ENCODE results near the gene FAAH. TPM values are rescaled to one million over a fixed set of nuclear protein-coding genes. Genes with fewer than 3 reads are reported as not detected.

The FAAH gene
- total RNA-seq, 1 experiment from 2014 or later: 0.35 TPM

DNA sequence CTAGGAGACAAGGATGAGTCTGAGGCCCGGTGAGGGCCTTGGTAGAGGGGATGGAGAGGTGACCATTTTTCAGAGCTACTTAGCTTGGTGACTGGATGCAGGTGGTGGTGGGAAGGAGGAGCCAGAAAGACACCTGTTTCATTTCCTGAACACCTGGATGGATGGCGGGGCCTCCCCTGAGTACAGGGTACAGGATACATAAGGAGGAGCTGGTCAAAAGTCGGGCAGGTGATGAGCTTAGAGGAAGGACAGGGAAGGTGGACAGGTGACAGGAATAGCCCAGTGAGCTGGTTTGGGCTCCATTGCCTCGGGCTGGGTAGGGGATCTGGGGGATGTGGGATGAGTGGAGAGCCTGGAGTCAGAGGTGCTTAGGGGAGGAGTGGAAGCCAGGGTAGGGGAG, 6.3 kb downstream of the FAAH start:
- no peak for DNase-seq (ENCODE audit: low read depth)

DNA sequence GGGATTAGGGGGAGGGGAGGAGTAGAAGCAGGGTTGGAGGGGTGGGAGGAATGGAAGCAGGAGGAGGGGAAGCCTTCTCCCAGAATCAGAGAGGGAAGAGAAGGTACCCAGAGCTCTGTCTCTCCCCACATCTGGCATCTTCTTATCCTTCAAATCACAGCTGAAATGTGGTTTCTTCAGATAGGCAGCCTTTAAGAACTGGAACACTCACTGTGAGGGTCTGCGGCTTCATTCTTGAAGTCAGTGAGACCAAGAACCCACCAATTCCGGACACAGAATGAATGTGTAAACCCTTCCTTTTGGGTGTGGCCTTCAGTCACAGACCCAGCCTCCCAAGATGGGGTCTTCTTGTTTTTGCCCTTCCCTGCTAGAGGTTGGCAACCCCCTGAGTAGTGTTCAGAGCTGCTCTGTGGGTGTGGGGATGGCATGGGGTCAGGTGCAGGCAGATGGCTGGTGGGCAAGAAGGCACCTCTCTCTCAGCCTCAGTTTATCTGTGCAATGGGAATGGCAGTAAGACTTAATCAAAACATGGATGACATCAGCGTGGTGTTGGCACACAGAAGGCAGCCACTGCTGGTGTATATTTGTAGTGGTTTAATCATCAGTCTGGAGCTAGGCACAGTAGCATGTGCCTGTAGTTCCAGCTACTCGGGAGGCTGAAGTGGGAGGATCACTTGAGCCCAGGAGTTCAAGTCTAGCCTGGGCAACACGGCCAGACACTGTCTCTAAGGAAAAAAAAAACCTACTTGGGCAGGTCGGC, 7.2 kb downstream of the FAAH start:
- DNase-seq (ENCODE audit: low read depth): no peak

DNA sequence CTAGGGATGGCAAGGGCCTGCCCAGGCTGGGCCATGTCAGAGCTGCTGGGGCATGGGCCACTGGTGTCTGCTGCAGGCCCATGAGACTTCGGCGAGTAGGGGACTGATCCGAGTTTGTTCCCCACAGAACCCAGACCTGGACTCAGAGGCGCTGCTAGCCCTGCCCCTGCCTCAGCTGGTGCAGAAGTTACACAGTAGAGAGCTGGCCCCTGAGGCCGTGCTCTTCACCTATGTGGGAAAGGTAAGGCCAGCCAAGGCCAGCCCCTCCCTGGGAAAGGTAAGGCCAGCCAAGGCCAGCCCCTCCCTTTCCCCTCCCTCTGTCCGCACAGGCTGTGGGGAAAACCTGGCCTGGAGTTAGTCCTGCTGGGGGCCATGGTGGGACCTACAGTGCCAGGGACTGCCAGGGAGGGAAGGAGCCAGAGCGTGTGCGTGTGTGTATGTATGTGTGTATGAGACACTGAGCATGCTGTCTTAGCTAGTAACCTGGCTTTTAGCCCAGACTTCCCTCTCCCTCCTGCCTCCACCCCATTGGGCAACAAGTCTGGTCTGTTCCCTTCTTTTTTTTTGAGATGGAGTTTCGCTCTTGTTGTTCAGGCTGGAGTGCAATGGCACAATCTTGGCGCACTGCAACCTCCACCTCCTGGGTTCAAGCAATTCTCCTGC, 8.0 kb downstream of the FAAH start:
- DNase-seq (ENCODE audit: low read depth): peak; percentile 65

DNA sequence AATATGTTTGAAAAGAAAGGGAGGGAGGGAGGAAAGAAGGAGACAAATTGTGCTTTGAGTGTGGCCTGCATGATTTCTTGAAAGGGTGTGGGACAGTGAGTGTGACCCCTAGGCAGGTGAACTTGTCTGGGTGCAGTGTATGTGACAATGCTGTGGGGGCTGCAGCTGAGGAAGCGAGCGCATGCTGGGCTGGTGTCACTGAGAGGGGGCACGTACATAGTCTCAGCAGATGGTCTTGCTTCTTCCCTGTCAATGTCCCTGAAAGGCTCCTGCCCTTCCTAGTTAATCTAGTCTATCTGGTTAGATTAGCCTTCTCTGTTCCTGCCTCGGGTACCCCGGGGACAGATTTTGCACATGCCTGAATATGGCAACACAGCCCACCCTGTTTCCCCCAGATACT, 9.8 kb downstream of the FAAH start:
- DNase-seq (ENCODE audit: low read depth): no peak

DNA sequence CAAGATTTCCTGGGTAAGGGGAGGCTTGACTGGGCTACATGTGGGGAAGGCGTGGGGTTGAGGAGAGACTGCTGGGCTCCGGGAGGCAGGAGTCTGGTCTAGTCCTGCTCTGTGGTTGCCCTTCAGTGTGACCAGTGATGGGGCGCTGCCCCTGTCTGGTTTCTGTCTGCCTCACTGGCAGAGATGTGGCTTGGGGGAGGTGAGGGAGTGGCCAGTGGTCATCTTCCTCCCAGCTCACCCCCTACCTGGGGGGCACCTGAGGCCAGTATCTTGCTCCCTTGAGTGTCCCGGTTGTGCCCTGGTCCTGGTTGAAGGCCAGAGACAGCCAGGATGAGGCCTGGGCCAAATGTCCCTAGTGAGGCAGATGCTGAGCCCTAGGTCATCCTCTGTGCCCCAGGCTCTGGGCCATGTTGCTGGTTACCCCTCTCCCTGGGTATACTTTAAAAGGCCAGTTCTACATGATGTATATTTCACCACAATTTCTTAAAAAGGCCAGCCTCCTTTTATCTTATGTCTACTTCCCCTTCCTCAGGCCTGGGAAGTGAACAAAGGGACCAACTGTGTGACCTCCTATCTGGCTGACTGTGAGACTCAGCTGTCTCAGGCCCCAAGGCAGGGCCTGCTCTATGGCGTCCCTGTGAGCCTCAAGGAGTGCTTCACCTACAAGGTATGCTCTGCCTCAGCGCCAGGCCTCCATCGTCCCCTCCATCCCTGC, 10.5 kb downstream of the FAAH start:
- no peak for DNase-seq (ENCODE audit: low read depth)

DNA sequence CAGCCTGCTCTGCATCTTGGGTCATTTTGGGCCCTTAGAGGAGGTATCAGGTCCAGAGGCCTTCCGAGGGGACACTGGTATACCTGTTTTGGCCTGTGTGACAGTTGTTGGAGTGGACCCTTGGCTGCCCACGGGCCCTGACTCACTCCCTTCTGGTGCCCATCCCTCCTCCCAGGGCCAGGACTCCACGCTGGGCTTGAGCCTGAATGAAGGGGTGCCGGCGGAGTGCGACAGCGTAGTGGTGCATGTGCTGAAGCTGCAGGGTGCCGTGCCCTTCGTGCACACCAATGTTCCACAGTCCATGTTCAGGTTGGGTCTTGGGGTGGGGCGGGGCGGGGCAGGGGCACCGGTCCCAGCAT, 11.1 kb downstream of the FAAH start:
- no peak for DNase-seq (ENCODE audit: low read depth)

DNA sequence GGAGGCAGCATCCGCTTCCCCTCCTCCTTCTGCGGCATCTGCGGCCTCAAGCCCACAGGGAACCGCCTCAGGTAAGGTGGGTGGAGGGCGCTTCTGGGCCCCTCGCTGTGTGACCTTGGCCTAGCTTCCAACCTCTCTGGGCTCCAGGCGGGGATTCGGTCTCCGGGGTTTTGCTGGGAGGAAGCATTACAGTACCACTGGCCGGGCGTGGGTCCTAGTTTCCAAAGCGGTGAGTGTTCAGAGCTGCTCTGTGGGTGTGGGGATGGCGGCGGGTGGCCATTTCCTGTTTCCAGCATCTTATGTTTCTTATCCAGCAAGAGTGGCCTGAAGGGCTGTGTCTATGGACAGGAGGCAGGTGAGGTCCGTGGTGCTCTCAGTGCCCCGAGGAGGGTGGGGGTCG, 11.6 kb downstream of the FAAH start:
- no peak for DNase-seq (ENCODE audit: low read depth)

DNA sequence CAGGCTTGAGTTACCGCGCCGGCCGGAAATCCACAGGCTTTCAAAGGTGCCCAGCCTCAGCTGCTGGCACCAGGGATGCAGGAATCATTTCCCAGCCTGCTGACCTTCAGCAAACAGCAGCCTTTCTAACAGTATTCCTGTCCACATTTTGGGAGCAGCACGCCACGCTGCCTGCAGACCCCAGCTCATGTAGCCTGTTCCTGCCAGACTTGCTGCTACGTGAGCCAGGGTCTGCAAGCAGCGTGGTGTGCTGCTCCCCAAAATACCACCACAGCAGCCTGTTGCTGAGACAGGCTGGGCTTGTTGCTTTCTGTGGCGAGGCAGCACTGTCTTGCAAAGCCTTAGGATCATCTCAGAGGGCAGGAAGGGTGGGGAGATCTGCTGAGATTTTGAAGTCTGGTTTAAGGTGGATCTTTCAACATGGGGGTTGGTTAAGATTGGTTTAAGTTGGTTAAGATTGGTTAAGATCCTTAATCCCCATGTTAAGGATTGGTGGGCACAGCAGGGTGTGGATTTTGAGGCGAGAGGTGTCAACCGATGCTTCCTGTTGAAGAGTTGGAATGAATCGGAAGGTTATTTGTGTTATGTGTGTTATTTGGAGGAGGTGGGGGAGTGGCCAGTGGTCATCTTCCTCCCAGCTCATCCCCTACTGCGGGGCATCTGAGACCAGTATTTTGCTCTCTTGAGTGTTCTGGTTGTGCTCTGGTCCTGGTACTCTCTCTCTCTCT, 12.9 kb downstream of the FAAH start:
- no peak for DNase-seq (ENCODE audit: low read depth)

DNA sequence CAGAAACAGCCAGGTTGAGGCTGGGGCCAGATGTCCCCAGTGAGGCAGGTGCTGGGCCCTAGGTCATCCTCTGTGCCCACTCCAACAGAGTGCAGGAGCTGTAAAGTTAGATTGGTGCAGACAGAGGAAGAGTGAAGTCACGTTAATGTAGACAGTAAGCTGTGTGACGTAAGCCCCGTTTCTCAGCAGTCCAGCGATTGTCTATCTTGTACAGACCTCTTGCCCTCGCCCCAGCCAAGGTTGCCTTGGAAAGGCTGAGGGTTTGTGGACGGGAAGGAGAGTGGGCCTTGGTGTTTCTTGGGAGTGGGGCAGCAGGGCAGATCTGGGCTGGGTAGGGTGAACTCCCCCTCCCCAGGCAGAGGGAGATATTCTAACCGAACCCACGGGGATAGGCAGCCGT, 13.5 kb downstream of the FAAH start:
- DNase-seq (ENCODE audit: low read depth): no peak

DNA sequence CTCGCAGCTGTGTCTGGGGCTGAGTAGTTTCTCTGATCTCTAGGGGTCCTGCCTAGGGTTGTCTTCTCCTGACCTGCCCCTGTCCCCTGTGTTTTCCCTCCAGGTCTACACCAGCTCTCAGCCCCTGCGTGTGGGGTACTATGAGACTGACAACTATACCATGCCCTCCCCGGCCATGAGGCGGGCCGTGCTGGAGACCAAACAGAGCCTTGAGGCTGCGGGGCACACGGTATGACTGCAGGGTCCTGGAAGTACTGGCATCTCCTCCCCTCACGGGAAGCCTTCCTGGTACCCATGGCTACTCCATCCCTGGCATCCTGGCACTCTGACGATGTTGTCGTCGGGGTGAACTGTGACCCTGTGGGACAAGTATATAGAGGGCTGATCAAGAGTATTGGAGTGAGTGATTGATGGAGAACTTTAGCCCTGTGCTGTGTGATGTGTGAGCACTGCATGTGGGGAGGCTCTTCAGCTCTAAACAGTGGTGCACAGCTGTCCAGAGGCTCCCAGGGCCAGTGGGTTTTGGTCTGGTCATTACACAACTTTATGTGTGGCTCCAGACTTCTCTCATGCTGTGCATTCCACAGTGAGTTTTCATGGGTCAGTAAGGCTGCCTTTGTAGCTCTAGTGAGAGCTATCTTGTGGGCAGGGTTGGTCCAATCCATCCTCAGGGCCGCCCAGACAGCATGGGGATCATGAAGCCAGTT, 14.4 kb downstream of the FAAH start:
- DNase-seq (ENCODE audit: low read depth): no peak

DNA sequence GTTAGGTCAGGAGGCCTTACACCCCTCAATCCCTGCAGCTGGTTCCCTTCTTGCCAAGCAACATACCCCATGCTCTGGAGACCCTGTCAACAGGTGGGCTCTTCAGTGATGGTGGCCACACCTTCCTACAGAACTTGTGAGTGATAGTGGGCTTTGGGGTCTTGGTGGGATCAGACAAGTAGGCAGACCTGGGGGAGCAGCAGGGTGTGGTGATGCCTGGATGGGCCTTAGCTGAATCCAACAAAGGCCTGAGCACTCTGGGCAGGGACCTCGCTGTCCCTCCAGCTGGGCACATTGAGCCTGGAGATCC, 14.9 kb downstream of the FAAH start:
- no peak for DNase-seq (ENCODE audit: low read depth)

DNA sequence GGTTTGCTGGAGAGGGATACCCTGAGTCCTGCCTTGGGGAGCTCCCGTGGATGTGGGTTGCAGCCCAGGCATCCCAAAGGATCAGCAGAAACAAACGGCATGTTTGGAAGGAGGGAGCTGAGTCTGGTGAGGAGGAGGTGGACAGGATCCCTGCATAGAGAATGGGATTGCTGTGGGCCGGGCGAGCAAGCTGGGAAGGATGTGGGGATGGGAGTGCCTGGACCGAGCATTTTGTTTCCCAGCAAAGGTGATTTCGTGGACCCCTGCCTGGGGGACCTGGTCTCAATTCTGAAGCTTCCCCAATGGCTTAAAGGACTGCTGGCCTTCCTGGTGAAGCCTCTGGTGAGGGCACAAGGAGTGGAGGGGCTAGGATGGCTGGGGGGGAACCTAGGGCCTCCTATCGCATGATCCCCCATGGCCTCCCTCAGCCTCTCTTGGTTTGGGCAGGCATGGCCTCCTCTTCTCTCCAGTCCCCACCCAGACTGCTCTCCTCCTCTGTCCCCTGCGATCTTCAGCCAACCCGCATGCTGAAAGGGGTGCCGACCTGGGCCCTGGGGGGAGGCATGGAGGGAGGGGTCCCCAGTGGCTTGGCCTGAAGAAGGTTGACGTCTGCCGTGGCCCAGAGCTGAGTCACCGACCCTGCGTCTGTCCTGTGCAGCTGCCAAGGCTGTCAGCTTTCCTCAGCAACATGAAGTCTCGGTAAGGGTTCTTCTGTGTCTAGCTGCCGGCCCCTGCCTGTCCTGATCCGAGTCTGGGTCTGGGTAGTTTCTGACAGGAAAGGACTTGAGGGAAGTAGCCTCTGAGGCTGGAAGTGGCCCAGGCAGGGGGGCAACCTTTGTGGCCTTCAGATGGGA, 16.3 kb downstream of the FAAH start:
- DNase-seq (ENCODE audit: low read depth): no peak

DNA sequence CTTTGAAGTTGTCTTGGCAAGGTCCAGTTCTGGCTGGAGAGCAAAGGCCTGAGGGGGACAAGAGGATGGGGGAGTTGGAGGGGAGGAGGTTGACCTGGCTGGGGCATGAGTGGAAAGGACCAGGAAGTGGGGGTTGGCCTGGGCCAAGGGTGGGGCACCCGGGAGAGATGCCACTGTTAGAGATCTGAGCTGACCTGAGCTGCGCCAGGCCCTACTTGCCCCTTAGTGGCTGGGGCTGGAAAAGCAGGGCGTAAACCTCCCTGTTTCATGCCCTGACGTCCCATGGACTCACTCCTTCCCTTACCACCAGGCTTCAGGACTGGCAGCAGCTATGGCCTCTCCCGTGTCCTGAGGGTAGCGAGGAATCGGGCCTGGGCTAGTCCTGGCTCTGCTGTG, 16.9 kb downstream of the FAAH start:
- no peak for DNase-seq (ENCODE audit: low read depth)

DNA sequence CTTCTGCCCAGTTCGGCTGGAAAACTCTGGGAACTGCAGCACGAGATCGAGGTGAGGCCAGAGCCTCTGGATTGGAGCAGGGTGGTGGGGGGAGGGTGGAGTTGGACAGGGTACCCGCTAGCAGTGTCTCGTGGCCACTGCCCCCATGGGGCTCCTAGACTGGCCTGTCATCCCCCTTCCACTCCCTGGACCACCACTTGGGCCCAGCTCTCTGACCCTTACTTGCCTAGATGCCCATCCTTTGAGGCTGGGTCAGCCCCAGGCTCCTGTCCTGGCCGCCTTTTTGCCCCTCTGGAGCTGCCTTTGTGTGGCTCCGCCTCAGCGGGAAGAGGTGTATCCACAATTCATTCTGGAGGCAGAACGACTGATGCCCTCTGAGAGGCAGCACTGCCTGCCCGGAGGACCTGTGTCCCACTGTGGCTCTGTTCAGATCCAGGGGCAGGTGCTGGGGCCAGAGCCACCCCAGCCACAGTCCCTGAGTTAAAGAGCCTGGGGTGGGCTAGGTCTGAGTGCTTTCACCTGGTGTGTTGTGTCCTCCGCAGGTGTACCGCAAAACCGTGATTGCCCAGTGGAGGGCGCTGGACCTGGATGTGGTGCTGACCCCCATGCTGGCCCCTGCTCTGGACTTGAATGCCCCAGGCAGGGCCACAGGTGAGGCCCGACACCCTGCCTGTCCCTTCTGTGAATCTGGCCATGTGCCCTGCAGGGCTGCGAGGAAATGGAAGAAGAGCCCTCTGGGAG, 17.7 kb downstream of the FAAH start:
- DNase-seq (ENCODE audit: low read depth): no peak

DNA sequence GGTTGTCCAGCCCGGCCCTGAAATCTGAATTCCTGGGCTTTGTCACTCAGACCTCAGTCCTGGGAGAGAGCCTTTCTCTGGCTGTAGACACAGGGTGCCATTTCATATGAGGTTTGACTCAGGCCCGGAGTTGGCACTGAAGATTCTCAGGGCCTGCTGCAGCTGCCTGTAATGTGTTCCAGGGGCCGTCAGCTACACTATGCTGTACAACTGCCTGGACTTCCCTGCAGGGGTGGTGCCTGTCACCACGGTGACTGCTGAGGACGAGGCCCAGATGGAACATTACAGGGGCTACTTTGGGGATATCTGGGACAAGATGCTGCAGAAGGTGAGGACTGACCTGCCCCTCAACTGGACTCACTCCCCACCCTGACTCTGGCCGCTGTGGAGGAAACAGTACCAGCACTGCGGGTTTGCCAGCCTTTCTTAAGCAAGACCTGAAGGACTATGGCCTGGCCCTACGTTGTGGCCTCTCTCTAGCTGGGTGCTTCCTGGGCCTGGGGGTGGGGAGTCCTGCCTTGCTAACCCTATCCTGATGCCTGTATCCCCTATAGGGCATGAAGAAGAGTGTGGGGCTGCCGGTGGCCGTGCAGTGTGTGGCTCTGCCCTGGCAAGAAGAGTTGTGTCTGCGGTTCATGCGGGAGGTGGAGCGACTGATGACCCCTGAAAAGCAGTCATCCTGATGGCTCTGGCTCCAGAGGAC, 18.9 kb downstream of the FAAH start:
- DNase-seq (ENCODE audit: low read depth): no peak

DNA sequence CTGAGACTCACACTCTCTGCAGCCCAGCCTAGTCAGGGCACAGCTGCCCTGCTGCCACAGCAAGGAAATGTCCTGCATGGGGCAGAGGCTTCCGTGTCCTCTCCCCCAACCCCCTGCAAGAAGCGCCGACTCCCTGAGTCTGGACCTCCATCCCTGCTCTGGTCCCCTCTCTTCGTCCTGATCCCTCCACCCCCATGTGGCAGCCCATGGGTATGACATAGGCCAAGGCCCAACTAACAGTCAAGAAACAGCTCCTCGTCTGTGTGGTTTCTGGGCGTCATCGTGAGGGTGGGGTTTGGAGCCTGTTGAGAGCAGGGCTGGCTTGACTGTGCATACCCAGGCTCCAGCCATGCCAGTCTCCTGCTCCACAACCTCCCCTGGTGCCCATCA, 19.5 kb downstream of the FAAH start:
- peak; percentile 36 for DNase-seq (ENCODE audit: low read depth)

DNA sequence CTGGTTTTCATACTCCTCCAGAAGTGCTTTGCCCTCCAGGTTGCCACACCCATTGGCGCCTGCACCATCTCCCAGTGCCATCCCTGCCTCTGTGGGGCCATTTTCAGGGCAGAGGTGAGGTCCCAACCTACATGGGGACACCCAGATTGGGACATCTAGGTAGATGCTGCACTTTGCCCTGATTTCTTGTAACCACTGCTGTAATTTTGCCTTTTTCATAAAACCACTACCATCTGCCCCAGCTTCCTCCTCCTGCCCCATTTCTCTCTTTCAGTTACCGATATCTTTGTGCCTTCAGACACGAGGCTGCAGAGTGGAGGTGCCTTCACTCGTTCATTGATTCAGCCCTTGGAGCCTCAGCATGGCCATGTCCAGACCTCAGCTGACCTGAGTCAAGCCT, 21.4 kb downstream of the FAAH start:
- no peak for DNase-seq (ENCODE audit: low read depth)

DNA sequence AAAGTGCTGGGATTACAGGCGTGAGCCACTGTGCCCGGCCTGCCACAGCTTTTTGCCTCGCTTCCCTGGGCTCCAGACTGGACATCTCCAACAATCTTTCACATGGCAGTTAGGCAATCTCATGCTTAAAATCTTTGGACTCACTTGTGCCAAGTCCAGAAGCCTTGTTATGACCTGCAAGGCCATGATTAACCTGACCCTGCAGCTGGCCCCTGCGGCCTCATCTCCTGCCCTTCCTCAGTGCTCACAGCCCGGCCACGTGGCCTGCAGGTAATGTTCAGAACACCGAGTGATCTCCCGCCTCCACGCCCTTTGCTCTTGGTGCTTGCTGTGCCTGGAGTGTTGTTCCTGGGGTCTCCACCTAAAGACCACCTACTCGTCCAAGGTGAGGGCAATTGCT, 24.9 kb downstream of the FAAH start:
- DNase-seq (ENCODE audit: low read depth): no peak

DNA sequence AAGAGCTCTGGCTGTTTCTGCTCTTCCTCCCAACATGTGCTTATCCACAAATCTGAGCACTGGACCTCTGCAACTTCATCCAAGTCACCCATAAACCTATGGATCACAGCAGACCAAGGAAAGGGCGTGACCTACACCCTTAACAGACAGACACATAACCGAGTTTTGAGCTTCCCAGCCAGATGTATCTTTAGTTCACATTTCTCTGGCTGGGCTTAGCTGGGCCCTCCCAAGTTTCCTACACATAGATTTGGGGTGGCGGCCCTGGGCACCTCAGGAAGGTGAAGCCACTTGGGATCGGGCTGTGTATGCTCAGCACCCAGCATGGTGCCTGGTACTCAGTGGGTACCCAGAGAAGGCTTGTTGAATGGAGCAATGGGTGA, 26.4 kb downstream of the FAAH start:
- no peak for DNase-seq (ENCODE audit: low read depth)
